Transverse colon (tissue), 4 donors: ENCODE data around the gene FBXL12. TPM values are rescaled to one million over a fixed set of nuclear protein-coding genes. Genes with fewer than 3 reads are reported as not detected.

ENCODE experiments used
- DNase-seq: peaks from one replicate; pipeline ENCODE4 v3.0.0-alpha.2; 2019
- H3K27ac ChIP-seq, 4 donors: fragments of 200-600 bp; sonication (generic); 2 replicates each; pipeline ENCODE4 v1.5.1; 2016 to 2018; ENCODE audit warnings: inconsistent platforms in 4 of 4
- H3K27me3 ChIP-seq: fragments of 200-600 bp; sonication (generic); 2 replicates; pipeline ENCODE4 v1.5.1; 2017; ENCODE audit warnings: inconsistent platforms
- H3K36me3 ChIP-seq, 4 donors: fragments of 200-600 bp; sonication (generic); 2 replicates each; pipeline ENCODE4 v1.5.1; 2017 to 2019; ENCODE audit warnings: inconsistent platforms in 4 of 4
- H3K4me1 ChIP-seq, 4 donors: fragments of 200-600 bp; sonication (generic); 2 replicates each; pipeline ENCODE4 v1.5.1; 2017 to 2020; ENCODE audit warnings: inconsistent platforms in 4 of 4
- H3K4me3 ChIP-seq, 4 donors: fragments of 200-600 bp; sonication (generic); 1 replicate in 1 of 4; 2 replicates in 3 of 4; pipeline versions ENCODE4 v1.5.1 to v1.6.1; 2017 to 2019; ENCODE audit warnings: inconsistent platforms in 4 of 4
- H3K9me3 ChIP-seq, 2 donors: fragments of 200-600 bp; sonication (generic); 2 replicates each; pipeline ENCODE4 v1.5.1; 2017 to 2019; ENCODE audit warnings: inconsistent platforms in 2 of 2
- CTCF ChIP-seq, 5 experiments: fragments of 200-600 bp in 3 of 5; fragments of 450-650 bp in 2 of 5; sonication (generic) in 3 of 5; IDR thresholded peaks; 1 replicate in 2 of 5; 2 replicates in 3 of 5; pipeline ENCODE4 v1.5.1; 2016 to 2017; ENCODE audit warnings: antibody characterized with exemption in 5 of 5, inconsistent platforms in 3 of 5, mild to moderate bottlenecking in 2 of 5, moderate library complexity in 1 of 5
- EP300 ChIP-seq: sonication (generic); formaldehyde crosslinking; IDR thresholded peaks from one replicate; pipeline ENCODE4 v1.6.1; 2017; ENCODE audit warnings: antibody characterized with exemption, low read depth
- POLR2A ChIP-seq: fragments of 450-650 bp; IDR thresholded peaks from one replicate; pipeline ENCODE4 v1.6.1; 2016; ENCODE audit warnings: antibody characterized with exemption, mild to moderate bottlenecking, moderate library complexity
- POLR2AphosphoS5 ChIP-seq, 3 donors: sonication (generic); formaldehyde crosslinking; IDR thresholded peaks; one replicate each; pipeline ENCODE4 v1.6.1; 2016; ENCODE audit warnings: antibody characterized with exemption in 3 of 3
- WGBS, 2 donors: methylation state at CpG; one replicate each; pipeline ENCODE4 v1.1.5; 2018; ENCODE audit warnings: low coverage in 1 of 2; 5-methylcytosine and 5-hydroxymethylcytosine counted together
- in situ Hi-C, 4 donors: fragments of 200-750 bp; cut with MboI; loops; one replicate each; pipeline versions ENCODE4 v1.15.0 to v1.15.1; 2017; ENCODE audit warnings: low sequenced_read_pairs in 3 of 4, low pct_ligation_motif_present in 1 of 4, low pct_unique_long_range_greater_than_20kb in 1 of 4
- intact Hi-C: fragments of 100-400 bp; cut with DNase I; formaldehyde crosslinking; loops from one replicate; pipeline ENCODE4 v1.15.1; 2023; ENCODE audit warnings: low total_unique reads
- total RNA-seq, 4 donors: library from RNA; depleted of rRNA; stranded (reverse); fragments of >200 nt; gene quantifications; one replicate each; pipeline ENCODE4 v1.1.0, GENCODE V29; 2016

FBXL12 gene
- total RNA-seq = 100 to 1,000 TPM in 2 of 4 donors, 10 to 100 TPM in 2; 32.9 to 184 (median 83.1) TPM

GRCh38 chr19:9818734-9819595 is at the start of gene FBXL12:
Gene FBXL12, minus strand, starts transcription at chr19:9819079. Its CDS starts 266 bp downstream, at chr19:9818813.
- WGBS, 2 donors = 1% methylated on average over 75 of the region's 82 CpGs; no CpG with 5 or more reads in 1 of the 2 donors
- peaks cover 0 to 8% (median 0%) of the 10 kb centered on the region in 4 donors for H3K36me3 ChIP-seq

GRCh38 chr19:9865732-9866501 is 47.0 kb upstream of the FBXL12 start:
- TF ChIP-seq CTCF (IDR thresholded peaks at IDR 0.05) (no peak), POLR2A (no peak), EP300 (no peak), POLR2AphosphoS5 (IDR thresholded peaks at IDR 0.05) (no peak)
- H3K4me3 ChIP-seq = no peak overlapping the region
- H3K27me3 ChIP-seq = no peaks in the 10 kb centered on the region
- no peak overlapping the region for H3K27ac ChIP-seq
- H3K9me3 ChIP-seq = no peaks in the 10 kb centered on the region
- intact Hi-C loops (no loop called here), in situ Hi-C loops (no loop called here)
- H3K36me3 ChIP-seq = no peaks in the 10 kb centered on the region
- 85% methylated on average over 15 to 16 of the region's 16 CpGs for WGBS, 2 donors
- DNase-seq = no peak
- H3K4me1 ChIP-seq = no peaks in the 10 kb centered on the region

More at GRCh38 chr19:9818734-9819595, at the start of gene FBXL12:
- DNase-seq = peak; percentile 100
- H3K4me3 ChIP-seq = peak within 1 kb of the TSS; percentile 87 to 99 (median 97)
- H3K9me3 ChIP-seq = no peaks in the 10 kb centered on the region
- peak within 1 kb of the TSS; percentile 97 to 99 (median 98) for H3K27ac ChIP-seq
- TF ChIP-seq CTCF (IDR thresholded peaks at IDR 0.05) (no peak), EP300 (peak; percentile 52), POLR2AphosphoS5 (IDR thresholded peaks at IDR 0.05) (peak; percentile 76 to 94 (median 93)), POLR2A (peak; percentile 94)
- in situ Hi-C loops = no loop called here
- intact Hi-C loops = no loop called here
- no peaks in the 10 kb centered on the region for H3K27me3 ChIP-seq
- H3K4me1 ChIP-seq = peaks cover 10 to 33% (median 25%) of the 10 kb centered on the region in 4 donors

- Histone ChIP-seq H3K36me3 (no peaks in the 10 kb centered on the region), H3K27me3 (no peaks in the 10 kb centered on the region), H3K4me3 (no peak overlapping the region), H3K27ac (no peak overlapping the region), H3K9me3 (no peaks in the 10 kb centered on the region), H3K4me1 (no peaks in the 10 kb centered on the region)
- TF ChIP-seq CTCF (IDR thresholded peaks at IDR 0.05) (no peak), POLR2A (no peak), EP300 (no peak)
- WGBS, 2 donors = 71% methylated on average over 5 of the region's 5 CpGs; no CpG with 5 or more reads in 1 of the 2 donors
- intact Hi-C loops (no loop called here), in situ Hi-C loops (no loop called here)
- DNase-seq = no peak
These were observed 44.9 kb upstream of the FBXL12 start for GRCh38 chr19:9863759-9864158.

- H3K9me3 ChIP-seq = no peaks in the 10 kb centered on the region
- in situ Hi-C loops = no loop called here
- H3K4me3 ChIP-seq = no peak overlapping the region
- WGBS, 2 donors = 73 to 85% methylated on average over 4 of the region's 4 CpGs
- no peaks in the 10 kb centered on the region for H3K4me1 ChIP-seq
- intact Hi-C loops = no loop called here
- DNase-seq = no peak
- TF ChIP-seq POLR2AphosphoS5 (IDR thresholded peaks at IDR 0.05) (no peak), EP300 (no peak), CTCF (IDR thresholded peaks at IDR 0.05) (no peak), POLR2A (no peak)
- H3K27me3 ChIP-seq = no peaks in the 10 kb centered on the region
- H3K36me3 ChIP-seq = no peaks in the 10 kb centered on the region
- H3K27ac ChIP-seq = no peak overlapping the region
These were observed 44.1 kb upstream of the FBXL12 start for GRCh38 chr19:9862938-9863337.
